ENCODE data around the gene MRPL2.
A peak's percentile ranks its signal among the peaks of the same experiment; 100 is the strongest.

MRPL2 gene

DNA sequence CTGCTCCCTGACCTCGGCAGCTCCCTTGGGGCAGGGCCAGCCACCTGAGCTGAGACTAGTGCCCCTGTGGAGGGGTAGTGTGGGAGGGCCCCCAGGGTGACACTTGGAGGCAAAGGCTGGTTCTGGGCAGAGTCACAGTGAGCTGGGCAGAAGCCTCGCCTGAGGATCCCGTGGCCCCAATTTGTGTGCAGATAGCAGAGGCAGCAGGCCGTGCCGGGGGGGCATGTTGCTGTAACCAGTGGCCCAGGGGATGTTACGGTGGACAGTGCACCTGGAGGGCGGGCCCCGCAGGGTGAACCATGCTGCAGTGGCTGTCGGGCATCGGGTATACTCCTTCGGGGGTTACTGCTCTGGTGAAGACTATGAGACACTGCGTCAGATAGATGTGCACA, 42.3 kb downstream of the MRPL2 start:
- no peak for DNase-seq

DNA sequence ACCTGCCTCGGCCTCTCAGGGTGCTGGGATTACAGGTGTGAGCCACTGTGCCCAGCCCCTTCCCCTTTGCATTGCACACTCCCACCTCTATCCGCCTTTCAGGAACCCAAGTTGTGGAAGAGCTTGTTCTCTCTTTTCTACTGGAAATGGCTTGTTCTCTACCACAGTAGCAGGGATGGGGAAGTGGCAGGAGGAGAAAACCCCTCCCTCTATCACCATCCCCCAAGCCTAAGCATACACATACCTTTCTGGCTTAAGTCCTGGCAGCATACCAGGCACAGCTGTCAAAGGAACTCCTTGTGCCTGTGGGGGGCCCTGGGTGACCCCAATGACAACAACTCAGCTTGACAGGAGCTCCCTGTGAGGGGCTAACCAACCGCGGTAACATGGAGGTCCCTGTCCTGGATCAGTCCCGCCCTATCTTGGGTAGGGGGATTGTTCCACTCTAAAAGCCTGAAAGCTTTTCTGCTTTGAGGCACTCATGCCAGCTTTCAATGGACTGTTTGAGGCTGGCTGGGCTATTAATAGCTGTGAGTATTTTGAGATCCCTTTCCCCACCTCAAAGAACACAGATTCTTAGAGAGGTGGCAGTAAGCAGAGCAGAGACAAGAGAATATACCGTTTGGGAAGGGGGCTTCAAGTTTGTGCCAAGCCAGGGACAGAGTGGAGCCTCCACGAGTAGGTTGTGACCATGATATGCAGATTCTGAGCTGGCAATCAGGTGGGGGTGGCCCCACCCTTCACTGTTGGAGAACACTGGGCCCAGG, 42.9 kb downstream of the MRPL2 start:
- no peak for DNase-seq

DNA sequence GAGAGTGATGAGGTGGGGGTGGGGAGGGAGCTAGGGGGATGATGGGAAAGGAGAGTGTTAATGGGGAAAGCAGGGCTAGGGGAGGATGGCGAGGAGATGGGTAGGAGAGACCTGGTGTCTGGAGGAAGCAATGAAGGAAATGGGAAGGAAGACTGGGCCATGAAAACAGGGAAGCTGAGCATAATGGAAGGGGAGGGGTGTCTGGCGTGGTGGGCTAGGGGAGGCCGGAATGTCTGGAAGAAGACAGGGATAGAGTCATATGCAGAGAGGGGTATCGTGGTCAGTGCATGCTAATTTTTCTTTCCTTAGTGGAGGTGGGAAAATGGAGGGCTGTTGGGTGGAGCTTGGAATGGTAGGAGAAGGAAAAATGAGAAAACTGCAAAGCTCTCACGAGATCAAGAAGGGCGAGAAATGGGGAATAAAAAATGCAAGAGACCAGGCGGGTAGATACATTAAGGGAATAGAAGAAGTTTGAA, 44.8 kb downstream of the MRPL2 start:
- DNase-seq, result no peak

DNA sequence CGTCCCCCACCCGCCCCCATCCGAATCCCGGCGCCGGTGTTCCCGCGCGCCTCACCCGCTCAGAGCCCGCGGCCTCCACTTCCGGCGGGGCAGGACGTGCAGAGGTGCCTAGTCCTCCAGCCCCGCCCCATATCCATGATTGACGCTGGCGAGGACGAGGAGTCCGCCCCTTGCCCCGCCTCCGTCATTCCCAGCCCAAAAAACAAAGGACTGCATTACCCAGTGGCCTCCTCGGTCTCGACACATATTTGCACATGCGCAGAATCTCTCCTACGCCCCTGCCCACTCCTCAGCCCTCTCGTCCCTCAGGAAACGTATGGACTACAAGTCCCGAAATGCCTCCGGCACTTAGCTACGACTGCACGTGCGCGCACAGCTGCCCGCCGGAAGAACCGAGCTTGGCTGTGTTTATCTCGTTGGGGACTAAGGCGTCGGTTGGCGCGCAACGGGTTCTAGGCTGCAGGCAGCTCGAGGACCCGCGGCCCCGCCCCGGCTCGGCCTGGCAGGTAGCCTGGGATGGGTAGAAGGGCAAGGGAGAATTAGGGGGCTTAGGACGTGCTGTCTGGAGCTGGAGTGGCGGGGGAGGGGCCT, 45.3 kb downstream of the MRPL2 start, which contains the start of the genes KLHDC3 and MEA1:
KLHDC3 (plus strand) TSS at position 407 of the 591 bp plus-strand sequence. CDS start 2,944 bp downstream, outside the sequence.
MEA1 (minus strand) TSS at position 104 of the 591 bp plus-strand sequence. CDS start 133 bp downstream, outside the sequence.
- DNase-seq, result peak; percentile 97

DNA sequence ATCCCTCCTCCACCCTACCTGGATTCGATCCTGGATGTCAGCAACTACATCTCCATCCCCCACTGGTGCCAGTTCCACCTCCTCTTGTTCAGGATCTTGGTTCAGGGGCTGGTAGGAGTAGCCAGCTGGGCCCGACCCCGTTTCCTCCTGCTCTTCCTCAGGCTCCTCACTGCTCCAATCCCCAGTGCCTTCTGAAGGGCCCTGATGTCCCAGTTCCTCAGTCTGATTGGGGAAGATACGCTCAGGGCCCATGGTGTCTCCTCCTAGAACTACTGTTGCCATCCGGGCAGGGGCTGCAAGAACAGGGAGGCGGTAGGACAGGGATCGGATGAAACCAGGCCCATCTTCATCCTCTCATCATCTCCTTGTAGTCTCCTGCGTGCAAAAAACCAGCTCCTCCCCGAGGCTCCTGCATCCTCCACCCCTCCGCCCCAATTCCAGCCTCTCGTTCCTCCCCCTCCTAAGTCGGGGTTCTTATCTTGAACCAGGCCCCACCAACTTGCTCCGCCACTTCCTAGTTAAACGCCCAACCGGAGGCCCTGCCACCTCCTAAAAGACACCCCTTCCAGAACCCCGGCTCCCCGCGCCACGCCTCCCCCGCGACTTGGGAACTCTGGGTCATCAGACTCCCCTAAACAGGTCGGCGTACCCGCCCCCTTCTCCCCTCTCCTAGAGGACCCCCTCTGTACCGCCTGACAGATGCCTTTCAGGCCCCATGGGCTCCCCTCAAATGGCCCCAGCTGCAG, 46.0 kb downstream of the MRPL2 start:
- no peak for DNase-seq

DNA sequence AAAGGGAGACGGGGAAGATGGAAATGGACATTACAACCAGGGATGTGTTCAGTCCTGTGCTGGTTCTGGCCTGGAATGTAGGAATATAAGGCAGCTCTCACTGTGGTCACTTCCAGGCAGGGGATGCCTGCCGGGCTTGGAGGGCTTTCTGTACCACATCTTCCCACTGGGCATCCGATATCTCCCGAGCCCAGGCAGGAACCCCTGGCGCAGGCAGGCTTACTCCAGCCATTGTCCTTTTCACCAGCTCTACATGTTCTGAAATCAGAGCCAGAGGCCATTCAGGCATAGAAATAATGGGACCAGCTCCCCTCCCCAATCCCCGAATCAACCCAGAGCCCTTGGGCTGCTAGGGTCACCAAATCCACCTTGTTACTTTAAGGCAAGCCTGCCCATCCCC, 46.9 kb downstream of the MRPL2 start:
- DNase-seq, result no peak

DNA sequence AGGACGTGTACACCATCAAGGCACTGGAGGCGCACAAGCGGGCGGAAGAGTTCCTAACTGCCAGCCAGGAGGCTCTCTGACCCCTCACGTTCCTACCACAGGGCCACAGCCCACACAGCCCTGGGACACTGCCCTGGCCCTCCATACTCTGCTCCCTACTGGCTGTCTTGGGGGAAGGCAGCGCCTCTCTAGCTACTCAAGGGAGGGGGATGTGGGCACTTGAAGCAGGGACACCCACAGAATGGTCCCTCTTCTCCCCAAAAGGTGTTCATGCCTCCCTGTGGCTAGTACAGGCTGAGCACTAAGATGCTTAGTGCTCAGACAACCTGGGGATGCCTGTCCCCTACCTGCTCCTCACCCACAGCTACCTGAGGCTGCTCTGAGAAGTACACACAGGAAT, 48.0 kb downstream of the MRPL2 start:
- no peak for DNase-seq

DNA sequence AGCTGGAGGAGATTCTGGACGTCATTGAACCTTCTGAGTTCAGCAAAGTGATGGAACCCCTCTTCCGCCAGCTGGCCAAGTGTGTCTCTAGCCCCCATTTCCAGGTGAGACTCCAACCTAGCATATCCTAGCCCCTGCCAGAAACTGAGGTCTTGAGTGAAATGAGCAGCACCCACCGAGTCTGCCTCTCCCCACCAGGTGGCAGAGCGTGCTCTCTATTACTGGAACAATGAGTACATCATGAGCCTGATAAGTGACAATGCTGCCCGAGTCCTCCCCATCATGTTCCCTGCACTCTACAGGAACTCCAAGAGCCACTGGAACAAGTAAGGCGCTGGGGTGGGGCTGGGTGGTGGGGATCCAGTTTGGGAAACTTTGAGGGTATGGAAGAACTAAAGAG, 50.1 kb downstream of the MRPL2 start:
- DNase-seq, result no peak

DNA sequence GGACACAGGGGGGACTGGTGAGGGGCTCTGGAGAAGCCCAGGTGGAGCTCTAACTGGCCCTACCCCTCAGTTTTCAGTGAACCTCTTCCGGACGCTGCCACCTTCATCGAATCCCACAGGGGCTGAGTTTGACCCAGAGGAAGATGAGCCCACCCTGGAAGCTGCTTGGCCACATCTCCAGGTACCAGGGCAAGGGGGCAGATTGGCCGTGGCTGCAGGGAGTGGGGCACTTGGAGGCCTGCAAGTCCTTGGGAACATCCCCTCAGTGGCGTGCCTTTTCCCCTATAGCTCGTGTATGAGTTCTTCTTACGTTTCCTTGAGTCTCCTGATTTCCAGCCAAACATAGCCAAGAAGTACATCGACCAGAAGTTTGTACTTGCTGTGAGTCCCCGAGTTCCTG, 52.1 kb downstream of the MRPL2 start:
- DNase-seq, result no peak

DNA sequence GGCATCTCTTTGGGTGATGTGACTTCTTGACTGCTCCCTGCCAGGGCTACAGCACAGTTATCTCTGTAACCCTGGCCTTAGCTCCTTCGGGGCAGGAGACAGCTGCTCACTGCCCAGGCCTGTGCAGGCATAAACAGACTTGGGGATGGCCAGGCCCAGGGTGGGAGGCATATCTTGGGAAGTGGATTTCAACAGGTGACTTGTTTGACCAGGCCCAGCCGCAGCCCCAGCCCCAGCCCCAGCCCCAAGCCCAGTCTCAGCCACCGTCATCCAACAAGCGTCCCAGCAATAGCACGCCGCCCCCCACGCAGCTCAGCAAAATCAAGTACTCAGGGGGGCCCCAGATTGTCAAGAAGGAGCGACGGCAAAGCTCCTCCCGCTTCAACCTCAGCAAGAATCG, 53.0 kb downstream of the MRPL2 start:
- no peak for DNase-seq

DNA sequence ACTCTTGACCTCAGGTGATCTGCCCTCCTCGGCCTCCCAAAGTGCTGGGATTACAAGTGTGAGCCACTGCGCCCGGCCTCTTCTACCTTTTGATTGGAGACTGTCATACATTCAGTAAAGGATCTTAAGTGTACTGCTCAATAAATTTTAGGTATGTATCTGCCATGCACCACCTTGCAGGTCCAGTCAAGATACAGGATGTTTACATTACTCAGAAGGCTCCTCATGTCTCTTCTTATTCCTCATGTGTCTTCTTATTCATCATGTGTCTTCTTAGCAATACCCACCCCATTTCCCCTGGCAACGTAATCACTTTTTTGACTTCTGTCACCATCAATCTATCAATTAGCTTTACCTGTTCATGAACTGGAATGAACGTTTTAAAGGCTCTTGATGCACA, 53.4 kb downstream of the MRPL2 start:
- DNase-seq, result no peak

All from activated CD4-positive, CD25-positive, alpha-beta regulatory T cell treated with anti-CD3 and anti-CD28 coated beads, Interleukin-2, amount 50 U/mL, for 72 hours (primary cell).